ENCODE data around the gene TMEM91.

DNA sequence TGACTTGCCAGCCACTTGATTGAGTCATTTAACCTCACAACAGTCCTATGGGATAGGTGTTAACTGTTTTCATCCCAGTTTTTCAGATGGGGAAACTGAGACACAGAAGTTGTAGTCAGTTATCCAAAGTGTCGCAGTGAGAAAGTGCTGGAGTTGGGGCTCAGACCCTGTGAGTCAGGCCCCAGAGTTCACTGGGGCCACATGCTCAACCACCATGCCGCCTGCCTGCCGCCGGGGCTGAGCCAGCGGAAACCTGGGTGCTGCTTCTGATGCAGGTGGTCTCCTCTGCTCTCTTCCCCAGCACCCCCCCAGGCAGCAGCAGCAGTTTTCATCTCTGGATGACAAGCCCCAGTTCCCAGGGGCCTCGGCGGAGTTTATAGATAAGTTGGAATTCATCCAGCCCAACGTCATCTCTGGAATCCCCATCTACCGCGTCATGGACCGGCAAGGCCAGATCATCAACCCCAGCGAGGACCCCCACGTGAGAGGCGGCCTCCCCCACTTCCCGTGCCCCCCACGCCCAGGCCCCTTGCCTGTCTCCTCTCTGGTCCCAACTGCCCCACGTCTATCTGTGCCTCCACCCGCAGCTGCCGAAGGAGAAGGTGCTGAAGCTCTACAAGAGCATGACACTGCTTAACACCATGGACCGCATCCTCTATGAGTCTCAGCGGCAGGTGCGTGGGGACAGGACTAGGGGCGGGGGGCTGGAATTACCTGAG, 34.2 kb downstream of the TMEM91 start:
- TF ChIP-seq, protein P1, sequence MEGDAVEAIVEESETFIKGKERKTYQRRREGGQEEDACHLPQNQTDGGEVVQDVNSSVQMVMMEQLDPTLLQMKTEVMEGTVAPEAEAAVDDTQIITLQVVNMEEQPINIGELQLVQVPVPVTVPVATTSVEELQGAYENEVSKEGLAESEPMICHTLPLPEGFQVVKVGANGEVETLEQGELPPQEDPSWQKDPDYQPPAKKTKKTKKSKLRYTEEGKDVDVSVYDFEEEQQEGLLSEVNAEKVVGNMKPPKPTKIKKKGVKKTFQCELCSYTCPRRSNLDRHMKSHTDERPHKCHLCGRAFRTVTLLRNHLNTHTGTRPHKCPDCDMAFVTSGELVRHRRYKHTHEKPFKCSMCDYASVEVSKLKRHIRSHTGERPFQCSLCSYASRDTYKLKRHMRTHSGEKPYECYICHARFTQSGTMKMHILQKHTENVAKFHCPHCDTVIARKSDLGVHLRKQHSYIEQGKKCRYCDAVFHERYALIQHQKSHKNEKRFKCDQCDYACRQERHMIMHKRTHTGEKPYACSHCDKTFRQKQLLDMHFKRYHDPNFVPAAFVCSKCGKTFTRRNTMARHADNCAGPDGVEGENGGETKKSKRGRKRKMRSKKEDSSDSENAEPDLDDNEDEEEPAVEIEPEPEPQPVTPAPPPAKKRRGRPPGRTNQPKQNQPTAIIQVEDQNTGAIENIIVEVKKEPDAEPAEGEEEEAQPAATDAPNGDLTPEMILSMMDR (IDR thresholded peaks at IDR 0.05; ENCODE audit: insufficient read depth, low read length, poor library complexity, severe bottlenecking): no peak
- TF ChIP-seq EZH2phosphoT487 (conservative IDR thresholded peaks at IDR 0.05; ENCODE audit: low read length): no peak

All from SU-DHL-6 (cell line).